GM23338 (cell line): ENCODE measurements around the gene EXOC4. TPM values are rescaled to one million over a fixed set of nuclear protein-coding genes. Genes with fewer than 3 reads are reported as not detected.

Source experiments
- ATAC-seq: fragments of 200-7000 bp; cut with Tn5 transposase; 3 replicates; pipeline ENCODE4 v1.9.1; 2020
- DNase-seq: peaks from one replicate; pipeline ENCODE4 v3.0.0-alpha.2; 2015; ENCODE audit warnings: low spot score
- H2AFZ ChIP-seq: fragments of 200-600 bp; sonication (generic); 2 replicates; pipeline ENCODE4 v1.8.0; 2016; ENCODE audit warnings: antibody characterized with exemption, mild to moderate bottlenecking, moderate library complexity
- H3F3A ChIP-seq: fragments of 200-600 bp; sonication (generic); replicated peaks from 2 replicates; pipeline ENCODE4 v1.8.0; 2017; ENCODE audit warnings: antibody characterized with exemption, mixed run types, low read depth
- H3K27ac ChIP-seq: fragments of 200-600 bp; sonication (generic); 2 replicates; pipeline ENCODE4 v1.6.1; 2016; ENCODE audit warnings: low read depth
- H3K27me3 ChIP-seq: fragments of 200-600 bp; sonication (generic); 2 replicates; pipeline ENCODE4 v1.8.0; 2016; ENCODE audit warnings: mild to moderate bottlenecking, mixed run types, moderate library complexity; ENCODE audit not compliant: insufficient read depth
- H3K36me3 ChIP-seq: fragments of 200-600 bp; sonication (generic); 2 replicates; pipeline ENCODE4 v1.8.0; 2016; ENCODE audit warnings: mild to moderate bottlenecking; ENCODE audit not compliant: insufficient read depth
- H3K4me1 ChIP-seq: fragments of 200-600 bp; sonication (generic); 2 replicates; pipeline ENCODE4 v1.8.0; 2016; ENCODE audit warnings: mild to moderate bottlenecking, moderate library complexity; ENCODE audit not compliant: insufficient read depth
- H3K4me2 ChIP-seq: fragments of 200-600 bp; sonication (generic); 2 replicates; pipeline ENCODE4 v1.7.1; 2017; ENCODE audit warnings: mixed run types
- H3K4me3 ChIP-seq: fragments of 200-600 bp; sonication (generic); 2 replicates; pipeline ENCODE4 v1.6.1; 2016; ENCODE audit warnings: mixed run types
- H3K79me2 ChIP-seq: fragments of 200-600 bp; sonication (generic); replicated peaks from 2 replicates; pipeline ENCODE4 v1.8.0; 2017; ENCODE audit warnings: mild to moderate bottlenecking; ENCODE audit not compliant: insufficient read depth
- H3K9me2 ChIP-seq: fragments of 200-600 bp; sonication (generic); 2 replicates; pipeline ENCODE4 v1.8.0; 2017; ENCODE audit not compliant: insufficient read depth
- H4K20me1 ChIP-seq: fragments of 200-600 bp; sonication (generic); replicated peaks from 2 replicates; pipeline ENCODE4 v1.8.0; 2017; ENCODE audit warnings: mild to moderate bottlenecking; ENCODE audit not compliant: insufficient read depth
- H3K27ac Mint-ChIP-seq: 2 replicates; pipeline ENCODE4 v1.8.0; 2020; ENCODE audit warnings: inconsistent platforms, mild to moderate bottlenecking, moderate library complexity, mixed read lengths
- H3K27me3 Mint-ChIP-seq: 3 replicates; pipeline ENCODE4 v1.8.0; 2022; ENCODE audit warnings: low read depth, mild to moderate bottlenecking, moderate library complexity, mixed read lengths, inconsistent platforms; ENCODE audit not compliant: insufficient read depth, poor library complexity
- H3K36me3 Mint-ChIP-seq: 3 replicates; pipeline ENCODE4 v1.8.0; 2021; ENCODE audit warnings: low read depth, mild to moderate bottlenecking, inconsistent platforms, moderate library complexity, mixed read lengths
- H3K4me1 Mint-ChIP-seq: 3 replicates; pipeline ENCODE4 v1.8.0; 2020; ENCODE audit warnings: mild to moderate bottlenecking, inconsistent platforms, mixed read lengths
- H3K4me3 Mint-ChIP-seq: 3 replicates; pipeline ENCODE4 v1.8.0; 2021; ENCODE audit warnings: moderate library complexity, mild to moderate bottlenecking, inconsistent platforms, mixed read lengths
- H3K9me3 Mint-ChIP-seq: 3 replicates; pipeline ENCODE4 v1.8.0; 2020; ENCODE audit warnings: moderate library complexity, mild to moderate bottlenecking, inconsistent platforms, mixed read lengths
- CREB1 ChIP-seq: fragments of 250-450 bp; sonication (Bioruptor Pico); IDR thresholded peaks from 2 replicates; pipeline ENCODE4 v1.5.0; 2020; ENCODE audit warnings: low read depth, mild to moderate bottlenecking, moderate library complexity
- EZH2 ChIP-seq: fragments of 200-600 bp; sonication (generic); IDR thresholded peaks from one replicate; pipeline ENCODE4 v1.8.0; 2017; ENCODE audit warnings: antibody characterized with exemption, mild to moderate bottlenecking, low read depth; ENCODE audit not compliant: unreplicated experiment
- JUNB ChIP-seq: IDR thresholded peaks from one replicate; pipeline ENCODE4 v1.6.1; 2016; ENCODE audit warnings: antibody characterized with exemption; ENCODE audit not compliant: unreplicated experiment
- NANOG ChIP-seq: IDR thresholded peaks from 2 replicates; pipeline ENCODE4 v1.6.1; 2016; ENCODE audit warnings: antibody characterized with exemption, borderline replicate concordance
- POLR2AphosphoS5 ChIP-seq: IDR thresholded peaks from 2 replicates; pipeline ENCODE4 v1.6.1; 2016; ENCODE audit warnings: antibody characterized with exemption, low read depth
- STAT1 ChIP-seq: IDR thresholded peaks from one replicate; pipeline ENCODE4 v1.6.1; 2016; ENCODE audit warnings: antibody characterized with exemption; ENCODE audit not compliant: unreplicated experiment
- ZNF114 ChIP-seq: fragments of 250-450 bp; sonication (Bioruptor Pico); IDR thresholded peaks from 2 replicates; pipeline ENCODE4 v1.5.0; 2020; ENCODE audit warnings: mild to moderate bottlenecking, moderate library complexity
- ZNF331 ChIP-seq: fragments of 250-450 bp; sonication (Bioruptor Pico); IDR thresholded peaks from 2 replicates; pipeline ENCODE4 v1.5.0; 2020; ENCODE audit warnings: low read depth, mild to moderate bottlenecking, moderate library complexity
- polyA plus RNA-seq: library from polyadenylated mRNA; unstranded; fragments of >200 nt; fragmentation: Nextera tagmentation; extraction: Ambion mirVana; gene quantifications from 2 replicates; pipeline ENCODE4 v1.2.1, GENCODE V29; 2016
- total RNA-seq: library from RNA; depleted of rRNA; stranded (reverse); fragments of >200 nt; shearing (Covaris generic); gene quantifications from 2 replicates; pipeline ENCODE4 v1.2.3, GENCODE V29; 2014
- TF ChIP-seq, protein P1 (sequence below): IDR thresholded peaks from one replicate; pipeline ENCODE4 v1.6.1; 2018; ENCODE audit warnings: antibody characterized with exemption; ENCODE audit not compliant: unreplicated experiment
- TF ChIP-seq, protein P2 (sequence below): fragments of 250-450 bp; sonication (Bioruptor Pico); IDR thresholded peaks from 2 replicates; pipeline ENCODE4 v1.5.0; 2020; ENCODE audit warnings: mild to moderate bottlenecking, moderate library complexity
- TF ChIP-seq, protein P3 (sequence below), 2 experiments: fragments of 200-600 bp in 1 of 2; sonication (generic) in 1 of 2; conservative IDR thresholded peaks; 2 replicates each; pipeline versions ENCODE4 v1.5.1 to v1.6.1; 2016 to 2017; ENCODE audit warnings: antibody characterized with exemption in 2 of 2, low read depth in 2 of 2, mild to moderate bottlenecking in 2 of 2, moderate library complexity in 1 of 2

Gene EXOC4
- total and polyA plus RNA-seq, 2 experiments from 2014 or later, result 37.5 to 52.7 TPM

DNA sequence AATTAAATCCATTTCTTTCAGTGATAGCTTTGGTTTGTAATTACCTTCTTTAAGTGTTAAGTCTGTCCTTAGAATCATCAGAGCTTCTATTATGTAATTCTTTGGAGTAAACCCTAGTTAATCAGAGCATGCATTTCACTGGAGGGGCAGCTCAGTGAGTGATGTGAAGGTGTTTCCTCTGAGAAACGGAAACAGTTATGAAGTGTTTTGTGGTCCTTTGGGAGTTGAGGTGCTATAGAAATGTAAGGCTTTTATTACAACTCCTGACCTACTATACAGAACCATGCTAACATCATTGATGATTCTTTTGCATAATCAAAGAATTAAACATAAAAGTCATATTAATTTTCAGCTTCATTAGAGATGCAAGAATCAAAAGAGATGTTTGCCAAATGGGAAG is 141.5 kb downstream of the EXOC4 start (continued):
- TF ChIP-seq, protein P1, sequence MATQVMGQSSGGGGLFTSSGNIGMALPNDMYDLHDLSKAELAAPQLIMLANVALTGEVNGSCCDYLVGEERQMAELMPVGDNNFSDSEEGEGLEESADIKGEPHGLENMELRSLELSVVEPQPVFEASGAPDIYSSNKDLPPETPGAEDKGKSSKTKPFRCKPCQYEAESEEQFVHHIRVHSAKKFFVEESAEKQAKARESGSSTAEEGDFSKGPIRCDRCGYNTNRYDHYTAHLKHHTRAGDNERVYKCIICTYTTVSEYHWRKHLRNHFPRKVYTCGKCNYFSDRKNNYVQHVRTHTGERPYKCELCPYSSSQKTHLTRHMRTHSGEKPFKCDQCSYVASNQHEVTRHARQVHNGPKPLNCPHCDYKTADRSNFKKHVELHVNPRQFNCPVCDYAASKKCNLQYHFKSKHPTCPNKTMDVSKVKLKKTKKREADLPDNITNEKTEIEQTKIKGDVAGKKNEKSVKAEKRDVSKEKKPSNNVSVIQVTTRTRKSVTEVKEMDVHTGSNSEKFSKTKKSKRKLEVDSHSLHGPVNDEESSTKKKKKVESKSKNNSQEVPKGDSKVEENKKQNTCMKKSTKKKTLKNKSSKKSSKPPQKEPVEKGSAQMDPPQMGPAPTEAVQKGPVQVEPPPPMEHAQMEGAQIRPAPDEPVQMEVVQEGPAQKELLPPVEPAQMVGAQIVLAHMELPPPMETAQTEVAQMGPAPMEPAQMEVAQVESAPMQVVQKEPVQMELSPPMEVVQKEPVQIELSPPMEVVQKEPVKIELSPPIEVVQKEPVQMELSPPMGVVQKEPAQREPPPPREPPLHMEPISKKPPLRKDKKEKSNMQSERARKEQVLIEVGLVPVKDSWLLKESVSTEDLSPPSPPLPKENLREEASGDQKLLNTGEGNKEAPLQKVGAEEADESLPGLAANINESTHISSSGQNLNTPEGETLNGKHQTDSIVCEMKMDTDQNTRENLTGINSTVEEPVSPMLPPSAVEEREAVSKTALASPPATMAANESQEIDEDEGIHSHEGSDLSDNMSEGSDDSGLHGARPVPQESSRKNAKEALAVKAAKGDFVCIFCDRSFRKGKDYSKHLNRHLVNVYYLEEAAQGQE, result no peak
- TF ChIP-seq EZH2 (no peak), STAT1 (no peak), ZNF114 (no peak), ZNF331 (CRISPR knock-in tag) (no peak)

DNA sequence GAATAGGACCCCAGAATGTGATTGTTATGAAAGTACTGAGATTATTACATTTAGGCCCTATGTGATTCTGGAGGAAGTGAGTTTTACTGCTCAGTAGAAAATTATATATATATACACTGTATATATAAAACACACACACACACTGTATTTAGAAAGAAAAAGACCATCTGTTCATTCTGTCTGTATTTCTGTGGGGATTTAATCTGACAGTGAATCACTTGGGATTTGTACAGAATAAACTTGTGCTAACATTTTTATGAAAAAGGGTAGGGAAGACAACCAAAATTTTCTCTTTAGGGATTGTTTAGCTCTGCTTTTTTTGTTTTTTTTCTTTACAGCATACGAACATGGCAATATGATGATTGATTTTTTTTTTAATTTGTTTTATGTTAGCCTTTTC is 142.7 kb downstream of the EXOC4 start:
- H3K4me1 ChIP-seq, result peaks cover 41% of the 10 kb centered on the region
- Mint-ChIP-seq H3K4me1 (peaks cover 42% of the 10 kb centered on the region), H3K4me3 (no peak overlapping the region), H3K27me3 (no peaks in the 10 kb centered on the region), H3K27ac (no peak overlapping the region), H3K36me3 (no peaks in the 10 kb centered on the region), H3K9me3 (no peaks in the 10 kb centered on the region)
- ATAC-seq, result no peak
- H4K20me1 ChIP-seq, result peaks cover 5% of the 10 kb centered on the region; the same call in 1 of the 2 replicates
- no peak overlapping the region for H3K27ac ChIP-seq
- H3K9me2 ChIP-seq, result no peaks in the 10 kb centered on the region; the same call in 1 of the 2 replicates
- no peaks in the 10 kb centered on the region for H3K27me3 ChIP-seq
- H3F3A ChIP-seq, result no peaks in the 10 kb centered on the region
- no peak overlapping the region for H2AFZ ChIP-seq
- H3K4me2 ChIP-seq, result no peak overlapping the region
- H3K79me2 ChIP-seq, result no peaks in the 10 kb centered on the region
- H3K4me3 ChIP-seq, result no peak overlapping the region
- H3K36me3 ChIP-seq, result no peaks in the 10 kb centered on the region
- DNase-seq, result no peak
- no peak for TF ChIP-seq JUNB
- TF ChIP-seq ZNF331 (CRISPR knock-in tag), result no peak
- no peak for TF ChIP-seq CREB1
- TF ChIP-seq POLR2AphosphoS5, result no peak
- TF ChIP-seq, protein P2, sequence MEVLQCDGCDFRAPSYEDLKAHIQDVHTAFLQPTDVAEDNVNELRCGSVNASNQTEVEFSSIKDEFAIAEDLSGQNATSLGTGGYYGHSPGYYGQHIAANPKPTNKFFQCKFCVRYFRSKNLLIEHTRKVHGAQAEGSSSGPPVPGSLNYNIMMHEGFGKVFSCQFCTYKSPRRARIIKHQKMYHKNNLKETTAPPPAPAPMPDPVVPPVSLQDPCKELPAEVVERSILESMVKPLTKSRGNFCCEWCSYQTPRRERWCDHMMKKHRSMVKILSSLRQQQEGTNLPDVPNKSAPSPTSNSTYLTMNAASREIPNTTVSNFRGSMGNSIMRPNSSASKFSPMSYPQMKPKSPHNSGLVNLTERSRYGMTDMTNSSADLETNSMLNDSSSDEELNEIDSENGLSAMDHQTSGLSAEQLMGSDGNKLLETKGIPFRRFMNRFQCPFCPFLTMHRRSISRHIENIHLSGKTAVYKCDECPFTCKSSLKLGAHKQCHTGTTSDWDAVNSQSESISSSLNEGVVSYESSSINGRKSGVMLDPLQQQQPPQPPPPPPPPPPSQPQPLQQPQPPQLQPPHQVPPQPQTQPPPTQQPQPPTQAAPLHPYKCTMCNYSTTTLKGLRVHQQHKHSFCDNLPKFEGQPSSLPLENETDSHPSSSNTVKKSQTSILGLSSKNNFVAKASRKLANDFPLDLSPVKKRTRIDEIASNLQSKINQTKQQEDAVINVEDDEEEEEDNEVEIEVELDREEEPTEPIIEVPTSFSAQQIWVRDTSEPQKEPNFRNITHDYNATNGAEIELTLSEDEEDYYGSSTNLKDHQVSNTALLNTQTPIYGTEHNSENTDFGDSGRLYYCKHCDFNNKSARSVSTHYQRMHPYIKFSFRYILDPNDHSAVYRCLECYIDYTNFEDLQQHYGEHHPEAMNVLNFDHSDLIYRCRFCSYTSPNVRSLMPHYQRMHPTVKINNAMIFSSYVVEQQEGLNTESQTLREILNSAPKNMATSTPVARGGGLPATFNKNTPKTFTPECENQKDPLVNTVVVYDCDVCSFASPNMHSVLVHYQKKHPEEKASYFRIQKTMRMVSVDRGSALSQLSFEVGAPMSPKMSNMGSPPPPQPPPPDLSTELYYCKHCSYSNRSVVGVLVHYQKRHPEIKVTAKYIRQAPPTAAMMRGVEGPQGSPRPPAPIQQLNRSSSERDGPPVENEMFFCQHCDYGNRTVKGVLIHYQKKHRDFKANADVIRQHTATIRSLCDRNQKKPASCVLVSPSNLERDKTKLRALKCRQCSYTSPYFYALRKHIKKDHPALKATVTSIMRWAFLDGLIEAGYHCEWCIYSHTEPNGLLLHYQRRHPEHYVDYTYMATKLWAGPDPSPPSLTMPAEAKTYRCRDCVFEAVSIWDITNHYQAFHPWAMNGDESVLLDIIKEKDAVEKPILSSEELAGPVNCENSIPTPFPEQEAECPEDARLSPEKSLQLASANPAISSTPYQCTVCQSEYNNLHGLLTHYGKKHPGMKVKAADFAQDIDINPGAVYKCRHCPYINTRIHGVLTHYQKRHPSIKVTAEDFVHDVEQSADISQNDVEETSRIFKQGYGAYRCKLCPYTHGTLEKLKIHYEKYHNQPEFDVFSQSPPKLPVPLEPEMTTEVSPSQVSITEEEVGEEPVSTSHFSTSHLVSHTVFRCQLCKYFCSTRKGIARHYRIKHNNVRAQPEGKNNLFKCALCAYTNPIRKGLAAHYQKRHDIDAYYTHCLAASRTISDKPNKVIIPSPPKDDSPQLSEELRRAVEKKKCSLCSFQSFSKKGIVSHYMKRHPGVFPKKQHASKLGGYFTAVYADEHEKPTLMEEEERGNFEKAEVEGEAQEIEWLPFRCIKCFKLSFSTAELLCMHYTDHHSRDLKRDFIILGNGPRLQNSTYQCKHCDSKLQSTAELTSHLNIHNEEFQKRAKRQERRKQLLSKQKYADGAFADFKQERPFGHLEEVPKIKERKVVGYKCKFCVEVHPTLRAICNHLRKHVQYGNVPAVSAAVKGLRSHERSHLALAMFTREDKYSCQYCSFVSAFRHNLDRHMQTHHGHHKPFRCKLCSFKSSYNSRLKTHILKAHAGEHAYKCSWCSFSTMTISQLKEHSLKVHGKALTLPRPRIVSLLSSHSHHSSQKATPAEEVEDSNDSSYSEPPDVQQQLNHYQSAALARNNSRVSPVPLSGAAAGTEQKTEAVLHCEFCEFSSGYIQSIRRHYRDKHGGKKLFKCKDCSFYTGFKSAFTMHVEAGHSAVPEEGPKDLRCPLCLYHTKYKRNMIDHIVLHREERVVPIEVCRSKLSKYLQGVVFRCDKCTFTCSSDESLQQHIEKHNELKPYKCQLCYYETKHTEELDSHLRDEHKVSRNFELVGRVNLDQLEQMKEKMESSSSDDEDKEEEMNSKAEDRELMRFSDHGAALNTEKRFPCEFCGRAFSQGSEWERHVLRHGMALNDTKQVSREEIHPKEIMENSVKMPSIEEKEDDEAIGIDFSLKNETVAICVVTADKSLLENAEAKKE (CRISPR knock-in tag), result no peak
- TF ChIP-seq ZNF114, result no peak
- TF ChIP-seq, protein P3, sequence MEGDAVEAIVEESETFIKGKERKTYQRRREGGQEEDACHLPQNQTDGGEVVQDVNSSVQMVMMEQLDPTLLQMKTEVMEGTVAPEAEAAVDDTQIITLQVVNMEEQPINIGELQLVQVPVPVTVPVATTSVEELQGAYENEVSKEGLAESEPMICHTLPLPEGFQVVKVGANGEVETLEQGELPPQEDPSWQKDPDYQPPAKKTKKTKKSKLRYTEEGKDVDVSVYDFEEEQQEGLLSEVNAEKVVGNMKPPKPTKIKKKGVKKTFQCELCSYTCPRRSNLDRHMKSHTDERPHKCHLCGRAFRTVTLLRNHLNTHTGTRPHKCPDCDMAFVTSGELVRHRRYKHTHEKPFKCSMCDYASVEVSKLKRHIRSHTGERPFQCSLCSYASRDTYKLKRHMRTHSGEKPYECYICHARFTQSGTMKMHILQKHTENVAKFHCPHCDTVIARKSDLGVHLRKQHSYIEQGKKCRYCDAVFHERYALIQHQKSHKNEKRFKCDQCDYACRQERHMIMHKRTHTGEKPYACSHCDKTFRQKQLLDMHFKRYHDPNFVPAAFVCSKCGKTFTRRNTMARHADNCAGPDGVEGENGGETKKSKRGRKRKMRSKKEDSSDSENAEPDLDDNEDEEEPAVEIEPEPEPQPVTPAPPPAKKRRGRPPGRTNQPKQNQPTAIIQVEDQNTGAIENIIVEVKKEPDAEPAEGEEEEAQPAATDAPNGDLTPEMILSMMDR (conservative IDR thresholded peaks at IDR 0.05; ENCODE audit: low read depth in 2 of 2), result no peak
- TF ChIP-seq NANOG, result no peak
